Stimulated activated CD8-positive, alpha-beta memory T cell treated with anti-CD3 and anti-CD28 coated beads, Interleukin-2, amount 100 ng/mL, for 48 hours (primary cell): ENCODE measurements around the gene LRRC8B.
"Not testable (repeated sequence)": the region's sequence is repeated elsewhere in the genome, so short reads cannot be mapped to it uniquely, and the experiment has no call there.

ENCODE experiments used
- DNase-seq, 2 donors: peaks; one replicate each; pipeline ENCODE4 v3.0.0-alpha.2; 2020; ENCODE audit warnings: low read depth in 2 of 2

Gene LRRC8B

DNA sequence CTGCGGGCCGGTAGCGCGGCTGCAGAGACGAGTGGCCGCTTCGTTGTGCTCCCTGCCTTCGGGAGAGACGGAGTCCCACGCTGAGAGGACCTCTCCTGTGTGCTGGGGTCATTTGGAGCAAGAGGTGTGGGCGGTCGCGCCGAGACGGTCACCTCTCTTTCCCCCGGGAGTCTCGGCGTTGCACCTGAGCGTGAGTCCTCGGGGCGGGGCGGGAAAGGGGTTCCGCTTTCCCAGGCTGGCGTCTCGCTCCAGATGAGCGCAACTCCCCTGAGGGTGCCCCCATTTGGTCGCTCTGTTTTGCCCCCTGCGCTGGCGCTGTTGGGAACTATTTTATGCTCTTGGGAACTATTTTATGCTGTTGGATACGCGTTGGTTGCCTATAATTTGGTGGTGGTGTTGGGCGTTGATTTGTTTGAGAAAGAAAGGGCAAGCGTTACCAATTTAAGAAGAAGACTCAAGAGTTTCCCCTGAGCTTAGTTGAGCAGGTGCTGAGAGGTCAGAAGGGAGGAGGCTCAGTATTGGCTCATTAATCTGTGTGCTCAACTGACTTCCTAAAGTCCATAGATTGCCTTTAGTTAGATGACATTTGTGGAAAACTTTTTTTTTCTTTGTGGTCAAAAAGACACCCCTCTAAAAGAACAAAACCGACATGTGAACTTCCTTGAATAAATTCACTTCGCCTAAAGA, 683 bp downstream of the LRRC8B start:
- peak; percentile 23 to 32 for DNase-seq

- no peak for DNase-seq
Measured at GRCh38 chr1:89527256-89527655, 2.6 kb downstream of the LRRC8B start.

DNA sequence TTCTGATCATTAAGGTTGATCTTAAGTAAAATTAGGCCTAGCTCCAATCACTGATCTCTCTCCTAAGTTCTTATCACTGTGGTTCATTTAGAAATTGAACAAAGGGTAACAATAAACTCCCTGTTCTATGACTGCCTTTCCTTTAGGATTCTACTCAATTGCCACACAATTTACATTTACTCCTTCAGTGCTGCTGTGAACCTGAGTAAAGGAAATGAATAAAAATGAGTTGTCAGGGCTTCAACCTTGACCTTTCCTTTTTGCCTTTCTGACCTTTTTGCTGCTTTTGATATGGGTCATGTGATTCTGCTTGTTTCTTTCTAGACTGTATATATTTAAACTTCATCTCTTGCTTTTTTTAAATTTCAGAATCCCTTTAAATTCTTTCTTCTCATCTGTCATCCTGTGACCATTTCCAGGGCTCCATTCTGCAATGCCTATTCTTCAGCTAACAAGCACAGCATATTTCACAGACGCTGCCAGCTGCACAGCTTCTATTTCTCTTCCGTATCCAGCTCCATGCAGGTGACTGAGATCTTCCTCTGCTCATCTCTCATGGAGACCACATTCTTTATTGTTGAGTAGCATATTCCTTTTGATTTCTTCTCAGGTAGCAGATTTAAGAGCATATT, 3.2 kb downstream of the LRRC8B start:
- DNase-seq, result no peak

GRCh38 chr1:89528382-89528780, 3.8 kb downstream of the LRRC8B start:
- no peak for DNase-seq

- no peak for DNase-seq
Measured at GRCh38 chr1:89529196-89529595, 4.6 kb downstream of the LRRC8B start.

- no peak for DNase-seq
Measured at GRCh38 chr1:89530444-89531089, 5.9 kb downstream of the LRRC8B start.

GRCh38 chr1:89531480-89532139, 7.0 kb downstream of the LRRC8B start:
- no peak for DNase-seq

DNA sequence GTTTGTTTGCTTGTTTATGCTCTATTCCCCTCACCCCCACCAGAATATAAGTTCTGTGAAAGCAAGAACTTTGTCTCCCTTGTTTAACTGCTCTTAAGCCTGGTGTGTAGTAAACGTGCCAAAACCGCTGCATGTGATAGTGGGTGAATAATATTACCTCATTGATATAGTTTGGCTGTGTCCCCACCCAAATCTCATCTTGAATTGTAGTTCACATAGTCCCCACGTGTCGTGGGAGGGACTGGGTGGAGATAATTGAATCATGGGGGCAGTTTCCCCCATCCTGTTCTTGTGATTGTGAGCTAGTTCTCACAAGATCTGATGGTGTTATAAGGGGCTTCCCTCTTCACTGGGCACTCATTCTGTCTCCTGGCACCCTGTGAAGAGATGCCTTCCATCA, 7.6 kb downstream of the LRRC8B start:
- DNase-seq, result no peak

DNA sequence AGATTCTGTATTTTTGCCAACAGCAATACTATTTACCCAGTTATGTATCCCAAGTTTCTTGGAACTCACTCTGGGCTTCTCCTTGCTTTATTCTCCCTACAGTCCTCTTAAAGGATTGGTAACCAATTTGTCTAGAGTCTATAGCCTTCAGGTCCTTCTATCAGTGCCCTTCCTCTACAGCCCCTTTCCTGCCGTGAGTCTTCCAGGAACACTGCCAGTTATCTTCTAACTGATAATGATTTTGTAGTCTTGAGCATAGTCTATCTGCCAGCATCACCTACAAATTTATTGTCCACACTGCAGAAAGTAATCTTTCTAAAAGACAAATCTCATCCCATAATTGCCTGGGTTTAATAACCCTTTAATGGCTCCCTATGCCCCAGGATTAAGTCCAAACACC, 8.2 kb downstream of the LRRC8B start:
- no peak for DNase-seq

GRCh38 chr1:89535537-89535936, 10.9 kb downstream of the LRRC8B start:
- DNase-seq, result no peak

DNA sequence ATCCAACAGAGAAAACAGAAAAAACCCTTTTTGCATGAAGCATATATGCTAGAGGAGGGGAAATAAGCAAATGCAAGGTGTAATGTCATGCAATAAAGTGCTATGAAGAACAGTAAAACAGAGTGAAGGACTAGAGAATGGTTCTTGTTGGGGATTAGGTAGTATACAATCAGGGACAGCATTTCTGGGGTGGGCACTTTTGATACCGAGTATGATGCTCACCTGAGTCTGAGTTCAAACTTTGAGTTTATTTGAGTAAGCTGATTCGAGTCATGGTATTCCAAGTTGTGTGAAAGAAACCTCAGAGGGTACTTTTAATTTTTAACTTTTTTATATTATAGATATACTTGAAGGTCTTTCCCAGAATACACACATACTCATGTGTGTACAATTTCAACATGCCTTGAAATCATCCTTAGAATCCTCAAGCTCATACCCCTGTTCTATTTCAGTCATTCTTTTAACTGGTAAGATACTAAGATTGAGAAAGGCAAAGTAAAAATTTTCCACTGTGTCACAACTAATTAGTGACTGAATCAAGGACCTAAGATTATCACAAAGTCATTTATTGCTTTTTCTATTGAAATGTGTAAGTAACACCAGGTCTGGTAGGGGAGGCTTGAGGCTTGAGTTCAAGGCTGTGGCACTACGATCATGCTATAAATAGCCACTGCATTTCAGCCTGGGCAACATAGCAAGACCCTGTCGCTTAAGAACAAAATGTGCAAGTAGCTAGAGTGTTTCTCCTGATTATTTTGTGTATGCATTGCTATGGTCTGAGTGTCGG, 12.1 kb downstream of the LRRC8B start:
- no peak for DNase-seq

DNA sequence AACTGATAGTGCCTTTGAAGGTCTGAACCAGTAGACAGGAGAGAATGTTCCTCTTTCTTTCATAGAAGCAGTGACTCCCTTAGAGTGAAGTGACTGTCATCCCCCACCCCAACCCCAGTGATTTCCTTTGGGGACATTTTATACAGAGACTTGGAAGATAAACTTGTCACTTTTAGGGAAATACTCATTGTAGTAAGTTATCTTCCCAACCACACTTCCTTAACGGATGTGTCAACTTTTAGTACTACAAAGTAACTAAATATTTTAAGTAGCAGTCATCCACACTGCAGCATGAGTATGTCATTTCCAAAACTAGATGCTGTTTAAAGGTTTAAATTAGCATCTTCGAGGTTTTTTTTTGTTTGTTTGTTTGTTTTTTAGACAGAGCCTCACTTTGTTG, 13.7 kb downstream of the LRRC8B start:
- no peak for DNase-seq

GRCh38 chr1:89539128-89539527, 14.5 kb downstream of the LRRC8B start:
- no peak for DNase-seq

- no peak for DNase-seq
Measured at GRCh38 chr1:89540406-89540970, 15.9 kb downstream of the LRRC8B start.

- DNase-seq, result no peak
Measured at GRCh38 chr1:89542345-89542744, 17.7 kb downstream of the LRRC8B start.

- DNase-seq, result not testable (repeated sequence)
Measured at GRCh38 chr1:89543632-89544031, 19.0 kb downstream of the LRRC8B start.

DNA sequence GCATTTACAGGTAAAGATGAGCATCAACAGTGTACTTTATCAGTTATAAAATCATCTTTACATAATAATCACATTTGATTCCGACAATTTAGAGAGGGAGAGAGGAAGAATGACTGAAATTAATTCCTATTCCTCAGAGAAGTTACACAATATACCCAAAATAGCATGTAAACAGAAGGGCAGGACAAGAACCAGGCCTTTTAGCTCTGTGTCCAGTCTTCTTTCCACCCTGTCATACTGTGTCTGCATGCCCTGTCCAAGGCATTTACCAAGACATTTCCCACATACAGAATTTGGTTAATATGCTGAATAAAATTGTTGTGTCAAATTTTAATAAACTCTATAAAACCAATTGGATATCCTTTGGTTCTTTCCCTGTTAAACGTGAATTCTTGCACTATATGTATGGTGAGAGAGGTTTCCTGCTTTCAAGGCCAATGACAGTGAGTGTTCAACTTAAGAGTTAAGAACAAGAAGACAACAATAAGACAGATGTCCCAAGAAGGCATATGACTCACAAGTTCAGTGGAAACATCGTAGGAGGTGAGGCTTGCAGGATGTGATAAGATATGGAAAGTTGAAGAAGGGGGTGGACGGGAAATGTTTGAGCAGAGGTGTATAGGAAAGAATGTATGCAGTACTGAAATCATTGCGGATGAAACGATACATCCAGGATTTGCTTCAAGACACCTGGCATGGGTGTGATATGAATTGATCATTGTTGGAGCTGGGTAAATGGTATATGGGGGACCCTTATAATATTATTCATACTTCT, 20.8 kb downstream of the LRRC8B start:
- no peak for DNase-seq

- DNase-seq, result no peak
Measured at GRCh38 chr1:89546082-89546889, 21.7 kb downstream of the LRRC8B start.

GRCh38 chr1:89546934-89547562, 22.4 kb downstream of the LRRC8B start:
- DNase-seq, result no peak
